Medulla oblongata (tissue), 1 donor: ENCODE measurements around the gene PTPRN2.
"Not testable (repeated sequence)": the region's sequence is repeated elsewhere in the genome, so short reads cannot be mapped to it uniquely, and the experiment has no call there.

Source experiments
- DNase-seq: peaks from one replicate; pipeline ENCODE4 v3.0.0-alpha.2; 2015; ENCODE audit errors: extremely low spot score

PTPRN2 gene

DNA sequence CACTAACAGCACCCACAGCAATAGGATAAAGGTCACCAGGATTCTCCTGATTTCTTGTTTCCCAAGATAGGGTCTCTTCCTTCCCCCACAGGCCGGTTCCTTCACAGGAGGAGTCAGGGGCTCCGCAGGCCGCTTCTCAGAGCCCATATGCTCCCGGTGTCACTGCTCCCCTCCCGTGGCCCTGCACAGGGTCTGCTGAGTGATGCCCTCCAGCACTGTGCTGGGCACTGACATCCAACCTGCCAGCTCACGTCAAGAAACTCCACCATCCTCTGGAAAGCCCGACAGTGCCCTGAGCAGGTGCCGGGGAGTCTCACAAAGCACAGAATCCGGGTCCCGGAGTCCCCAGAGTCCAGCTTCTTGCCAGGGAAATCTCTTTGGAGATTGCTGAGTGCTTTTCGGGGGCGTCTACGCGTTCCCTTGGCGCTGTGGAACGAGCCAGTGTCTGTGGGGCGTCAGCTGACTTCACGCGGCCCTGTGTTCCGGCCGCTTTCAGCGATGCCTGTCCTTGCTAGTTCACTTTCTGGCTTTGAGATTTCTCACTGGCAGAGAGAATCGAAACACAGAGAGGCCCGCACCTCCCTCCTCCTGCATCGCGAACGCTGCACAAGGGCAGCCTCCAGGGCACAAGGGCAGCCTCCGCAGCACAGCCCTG, 683.3 kb downstream of the PTPRN2 start:
- DNase-seq = no peak

DNA sequence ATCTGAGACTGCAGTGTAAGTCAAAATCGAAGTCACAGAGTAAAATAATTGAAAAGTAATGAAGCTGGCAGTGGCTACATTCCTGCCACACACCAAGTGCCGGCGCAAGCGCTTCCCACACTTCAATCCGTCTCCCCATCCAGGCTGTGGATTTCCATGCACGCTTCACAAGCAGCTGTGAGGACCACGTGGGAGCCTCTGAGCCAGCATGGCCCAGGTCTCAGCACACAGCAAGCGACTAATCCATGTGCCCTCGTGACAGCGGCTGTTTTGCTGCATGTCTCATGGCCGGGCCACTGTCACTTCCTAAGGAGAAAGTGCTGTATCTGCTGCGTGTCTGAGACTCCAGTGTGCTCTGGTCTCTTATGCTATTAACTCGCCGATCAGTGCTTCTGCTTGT, 683.9 kb downstream of the PTPRN2 start:
- DNase-seq = no peak

DNA sequence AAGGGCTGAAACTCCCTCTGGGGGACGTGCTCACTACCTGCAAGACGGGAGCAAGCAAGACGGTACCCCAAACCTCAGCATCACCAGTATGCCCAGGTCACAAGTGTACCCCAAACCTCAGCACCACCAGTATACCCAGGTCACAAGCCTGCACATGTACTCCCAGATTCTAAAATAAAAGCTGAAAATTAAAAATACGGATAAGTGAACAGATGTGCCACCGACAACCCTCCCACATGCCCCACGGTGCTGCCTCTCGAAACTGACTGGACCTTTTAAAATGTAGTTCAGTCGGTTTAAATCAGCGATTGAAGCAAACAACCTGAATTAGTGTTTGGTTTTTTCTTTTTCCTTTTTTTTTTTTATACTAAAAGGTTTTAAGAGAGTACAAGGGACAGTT, 684.3 kb downstream of the PTPRN2 start:
- DNase-seq = no peak

DNA sequence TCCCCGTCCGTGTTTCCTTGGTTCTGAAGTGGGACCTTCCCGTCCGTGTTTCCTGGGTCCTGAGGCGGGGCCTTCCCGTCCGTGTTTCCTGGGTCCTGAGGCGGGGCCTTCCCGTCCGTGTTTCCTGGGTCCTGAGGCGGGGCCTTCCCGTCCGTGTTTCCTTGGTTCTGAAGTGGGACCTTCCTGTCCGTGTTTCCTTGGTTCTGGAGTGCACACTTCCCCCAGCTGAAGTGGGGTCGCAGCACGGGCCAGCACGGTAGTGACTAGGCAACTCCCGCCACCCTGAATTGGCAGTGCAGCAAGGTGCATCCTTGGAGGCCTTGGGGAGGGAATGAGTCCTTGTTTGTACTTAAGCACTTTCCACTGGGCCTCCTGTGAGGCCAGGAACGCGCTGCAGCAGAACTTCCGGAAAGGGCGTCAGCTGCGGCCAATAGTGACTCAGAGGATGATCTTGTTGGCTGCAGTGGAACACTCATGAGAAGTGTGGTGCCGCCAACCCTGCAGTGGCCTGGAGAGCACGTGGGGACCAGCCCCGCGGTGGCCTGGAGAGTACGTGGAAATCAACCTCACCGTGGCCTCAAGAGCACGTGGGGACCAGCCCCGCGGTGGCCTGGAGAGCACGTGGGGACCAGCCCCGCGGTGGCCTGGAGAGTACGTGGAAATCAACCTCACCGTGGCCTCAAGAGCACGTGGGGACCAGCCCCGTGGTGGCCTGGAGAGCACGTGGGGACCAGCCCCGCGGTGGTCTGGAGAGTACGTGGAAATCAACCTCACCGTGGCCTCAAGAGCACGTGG, 685.6 kb downstream of the PTPRN2 start:
- not testable (repeated sequence) for DNase-seq

DNA sequence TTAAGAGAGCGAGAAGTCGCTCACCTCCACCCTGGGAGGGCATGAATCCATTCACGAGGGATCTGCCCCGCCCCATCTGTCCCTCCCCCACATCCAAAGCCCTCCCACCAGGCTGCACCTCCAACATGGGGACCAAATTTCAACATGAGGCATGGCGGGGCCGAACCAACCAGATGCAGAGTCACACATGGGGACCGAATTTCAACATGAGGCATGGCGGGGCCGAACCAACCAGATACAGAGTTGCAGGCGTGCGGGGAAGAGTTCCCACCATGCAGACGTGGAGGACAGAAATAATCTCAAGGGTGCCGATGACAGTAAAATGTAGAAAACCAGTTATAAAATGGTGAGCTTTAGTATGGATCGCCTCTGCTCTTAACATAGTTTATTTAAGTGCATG, 686.5 kb downstream of the PTPRN2 start:
- DNase-seq = no peak

DNA sequence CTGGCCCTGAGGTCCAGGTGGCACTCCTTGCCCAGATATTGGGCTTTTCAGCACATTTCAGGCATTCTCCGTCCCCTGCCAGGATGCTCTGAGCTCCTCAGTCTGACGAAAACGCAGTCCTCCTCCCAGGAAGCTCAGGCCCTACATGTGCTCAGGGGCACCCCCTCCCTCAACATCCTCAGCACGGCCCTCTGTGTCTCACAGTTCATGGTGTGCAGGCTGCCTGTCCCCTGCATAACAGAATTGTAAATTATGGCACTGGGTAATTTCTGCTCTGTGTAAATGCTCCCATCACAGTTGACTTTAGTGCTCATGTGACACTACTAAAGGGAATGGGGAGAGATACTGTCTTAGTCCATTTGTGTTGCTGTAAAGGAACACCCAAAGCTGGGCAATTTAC, 687.1 kb downstream of the PTPRN2 start:
- DNase-seq = no peak

DNA sequence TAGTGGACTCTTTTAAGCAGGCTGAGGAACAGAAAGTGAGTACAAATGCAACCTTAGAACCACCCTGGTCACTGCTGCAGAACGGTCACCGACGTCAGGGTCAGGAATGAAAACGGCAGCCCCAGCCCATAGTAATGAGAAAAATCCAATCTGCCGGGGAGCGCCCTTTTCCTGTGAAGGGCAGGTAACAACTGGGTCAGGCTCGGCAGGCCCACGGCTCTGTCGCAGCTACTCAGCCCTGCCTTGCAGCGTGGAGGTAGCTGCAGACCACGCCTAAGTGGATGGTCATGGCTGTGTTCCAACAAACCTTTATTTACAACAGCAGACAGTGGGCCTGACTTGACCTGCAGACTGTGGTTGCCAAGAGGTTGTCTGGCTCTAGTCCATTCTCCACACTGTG, 687.6 kb downstream of the PTPRN2 start:
- DNase-seq = no peak

DNA sequence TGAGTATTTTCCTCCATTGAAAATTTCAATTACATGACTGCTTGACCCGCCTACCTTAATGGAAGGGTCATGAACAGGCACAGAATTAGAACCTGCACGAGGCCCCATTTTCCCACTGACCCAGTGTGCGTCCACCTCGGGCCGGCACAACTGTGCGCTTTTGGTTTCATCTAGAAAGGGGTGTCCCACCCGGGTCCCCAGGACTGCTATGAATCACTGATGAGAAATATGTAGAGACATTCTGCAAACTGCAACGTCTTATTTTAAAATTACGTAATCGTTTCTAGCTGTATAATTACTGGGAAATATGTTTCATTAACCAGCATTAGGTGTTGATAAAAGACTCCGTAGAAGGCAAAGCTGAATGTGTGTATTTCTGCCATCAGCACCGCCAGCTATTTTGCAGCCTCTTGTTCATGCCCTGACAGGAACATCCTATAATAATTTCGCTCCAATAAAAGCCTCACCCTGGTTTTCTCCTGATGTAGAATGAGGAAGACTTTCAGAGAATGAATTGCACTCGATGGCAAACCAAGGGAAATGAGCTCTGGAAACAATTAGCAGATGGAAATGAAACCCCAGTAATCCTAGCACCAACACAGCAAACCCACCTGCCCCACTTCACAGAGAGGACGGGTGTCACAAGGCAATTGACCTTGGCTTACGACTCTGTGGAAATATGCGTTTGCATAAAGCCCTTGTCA, 688.7 kb downstream of the PTPRN2 start:
- DNase-seq = no peak

DNA sequence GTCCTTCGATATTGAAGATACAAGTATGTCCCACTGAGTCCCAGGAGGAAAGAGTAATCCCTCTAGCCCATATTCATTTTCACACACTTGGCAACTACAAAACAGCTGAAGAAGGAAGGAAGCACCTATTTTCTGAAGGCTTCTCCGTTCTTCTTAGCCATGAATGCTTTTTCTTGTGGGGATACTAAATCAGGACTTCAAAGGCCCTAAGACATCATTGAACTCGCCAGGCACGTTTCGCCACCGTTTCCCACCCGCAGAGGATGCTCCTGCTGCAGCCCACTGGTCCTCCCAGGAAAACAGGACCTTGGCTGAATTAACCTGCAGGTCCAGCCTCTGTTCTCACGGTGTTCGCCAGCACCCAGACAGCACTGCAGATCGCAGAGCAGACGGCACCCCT, 689.4 kb downstream of the PTPRN2 start:
- DNase-seq = no peak

DNA sequence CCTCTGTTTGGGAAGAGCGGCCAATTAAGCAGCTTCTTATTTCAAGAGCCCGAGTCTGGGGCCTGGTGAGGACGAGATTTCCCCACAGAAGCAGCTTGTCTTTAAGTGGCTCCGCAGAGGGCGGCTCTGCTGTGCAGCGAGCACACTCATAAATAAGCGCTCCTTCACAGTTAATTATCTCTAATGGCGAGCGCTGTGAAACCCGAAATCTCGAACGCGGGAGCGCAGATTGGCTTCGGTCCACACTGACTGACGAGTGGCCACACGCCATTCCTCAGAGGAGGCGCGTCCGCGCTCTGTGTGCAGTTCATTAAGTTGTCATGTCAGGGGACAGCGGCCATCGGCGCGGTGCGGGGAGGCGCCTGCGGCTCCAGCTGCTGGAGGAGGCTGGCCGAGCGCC, 689.9 kb downstream of the PTPRN2 start:
- DNase-seq = no peak

DNA sequence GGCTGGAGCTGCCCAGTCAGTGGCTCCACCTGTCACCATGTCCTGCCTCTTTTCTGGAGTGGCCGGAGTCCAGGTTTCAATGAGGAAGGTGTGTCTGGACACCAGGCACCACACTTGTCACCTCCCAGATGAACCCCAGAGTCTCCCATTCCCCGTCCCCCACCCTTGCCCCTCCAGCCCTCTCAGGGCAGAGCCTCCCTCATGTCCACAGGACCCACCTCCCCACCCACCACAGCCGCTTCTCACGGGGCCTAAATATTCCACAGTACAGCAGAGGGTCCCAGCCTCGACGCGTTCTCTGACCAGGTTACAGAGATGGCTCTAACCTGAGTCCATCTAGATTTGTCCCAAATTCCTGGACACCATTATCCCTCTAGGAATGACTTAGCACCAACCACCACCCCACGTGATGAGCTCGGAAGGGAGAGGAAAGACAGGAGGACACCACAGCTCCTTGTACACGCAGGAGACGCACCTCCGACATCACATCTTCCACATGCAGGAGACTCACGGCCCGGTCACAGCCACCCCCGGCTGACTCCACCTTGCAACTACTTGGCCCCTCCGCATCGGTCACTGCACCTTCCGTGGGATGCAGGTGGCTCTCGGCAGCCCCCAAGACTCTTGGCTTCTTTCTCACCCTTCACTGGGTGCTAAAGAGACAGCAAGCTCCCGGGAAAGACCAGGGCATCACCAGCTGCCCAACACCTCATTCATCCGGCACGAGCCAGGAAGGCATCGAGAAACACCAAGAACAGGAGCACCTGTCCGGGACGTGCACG, 690.7 kb downstream of the PTPRN2 start:
- no peak for DNase-seq

DNA sequence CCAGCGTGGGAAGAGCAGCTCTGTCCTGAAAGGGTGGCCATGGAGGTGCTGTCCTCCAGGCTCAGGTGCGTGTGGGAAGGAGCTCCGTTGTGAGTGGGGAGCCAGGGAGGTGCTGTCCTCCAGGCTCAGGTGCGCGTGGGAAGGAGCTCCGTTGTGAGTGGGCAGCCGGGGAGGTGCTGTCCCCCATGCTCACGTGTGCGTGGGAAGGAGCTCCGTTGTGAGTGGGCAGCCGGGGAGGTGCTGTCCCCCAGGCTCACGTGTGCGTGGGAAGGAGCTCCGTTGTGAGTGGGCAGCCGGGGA, 691.3 kb downstream of the PTPRN2 start:
- not testable (repeated sequence) for DNase-seq

DNA sequence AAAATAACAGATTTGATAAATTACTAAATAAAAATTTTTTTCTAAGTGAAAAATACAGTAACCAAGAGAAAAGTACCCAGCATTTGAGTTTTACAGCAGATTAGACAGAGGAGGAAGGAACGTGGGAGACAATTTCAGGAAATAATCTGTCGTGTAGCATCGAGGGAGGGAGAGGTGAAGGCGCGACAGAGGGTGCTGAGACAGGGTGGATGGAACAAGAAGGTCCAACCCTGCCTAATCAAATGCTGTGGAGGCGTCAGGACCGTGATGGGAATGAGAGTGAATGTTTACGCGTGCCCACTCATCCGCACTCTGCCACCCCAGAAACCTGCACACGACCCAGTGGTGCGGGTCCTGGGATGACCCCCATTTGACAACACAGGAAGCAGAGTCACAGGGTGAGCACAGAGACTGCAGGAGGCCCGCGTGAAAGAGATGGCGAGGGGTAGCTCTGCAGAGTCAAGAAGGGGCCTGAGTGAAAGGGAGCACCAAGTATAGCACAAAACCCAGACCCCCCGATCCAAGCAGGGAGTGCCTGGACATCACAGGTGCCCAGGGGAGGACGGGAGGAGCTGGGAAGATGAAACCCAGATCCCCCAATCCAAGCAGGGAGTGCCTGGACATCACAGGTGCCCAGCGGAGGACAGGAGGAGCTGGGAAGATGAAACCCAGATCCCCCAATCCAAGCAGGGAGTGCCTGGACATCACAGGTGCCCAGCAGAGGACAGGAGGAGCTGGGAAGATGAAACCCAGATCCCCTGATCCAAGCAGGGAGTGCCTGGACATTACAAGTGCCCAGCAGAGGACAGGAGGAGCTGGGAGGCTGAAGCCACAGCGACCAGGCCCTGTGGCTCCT, 691.9 kb downstream of the PTPRN2 start:
- DNase-seq = no peak

DNA sequence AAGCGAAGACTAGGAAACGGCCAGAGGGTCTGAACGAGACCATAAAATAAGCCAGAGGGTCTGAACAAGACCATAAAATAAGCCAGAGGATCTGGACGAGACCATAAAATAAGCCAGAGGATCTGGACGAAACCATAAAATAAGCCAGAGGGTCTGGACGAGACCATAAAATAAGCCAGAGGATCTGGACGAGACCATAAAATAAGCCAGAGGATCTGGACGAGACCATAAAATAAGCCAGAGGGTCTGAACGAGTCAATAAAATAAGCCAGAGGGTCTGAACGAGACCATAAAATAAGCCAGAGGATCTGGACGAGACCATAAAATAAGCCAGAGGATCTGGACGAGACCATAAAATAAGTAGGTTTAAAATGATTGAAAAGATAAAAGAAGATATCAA, 692.5 kb downstream of the PTPRN2 start:
- DNase-seq = not testable (repeated sequence)

DNA sequence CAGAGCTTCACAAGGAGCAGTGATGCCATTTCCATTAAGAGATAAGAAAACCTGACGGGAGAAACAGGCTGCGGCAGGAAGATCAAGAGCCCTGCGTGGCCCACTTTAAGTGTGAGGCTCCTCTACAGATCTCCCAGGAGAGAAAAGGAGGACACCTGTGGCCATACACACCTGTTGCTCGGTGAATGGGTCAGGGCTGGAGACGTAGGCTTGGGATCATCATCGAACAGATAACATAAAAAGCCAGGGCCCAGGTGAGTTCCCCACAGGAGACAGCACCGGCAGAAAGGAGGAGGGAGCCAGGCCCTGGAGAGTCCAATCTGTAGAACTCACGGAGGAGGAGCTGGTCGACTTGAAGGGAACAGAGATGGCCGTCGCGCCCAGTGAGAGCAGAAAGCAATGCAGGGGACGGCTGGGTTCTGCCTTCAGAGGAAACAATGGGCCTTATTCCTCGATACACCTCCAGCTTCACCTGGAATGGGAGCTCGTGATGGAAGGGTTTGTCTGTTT, 694.0 kb downstream of the PTPRN2 start:
- DNase-seq = no peak

DNA sequence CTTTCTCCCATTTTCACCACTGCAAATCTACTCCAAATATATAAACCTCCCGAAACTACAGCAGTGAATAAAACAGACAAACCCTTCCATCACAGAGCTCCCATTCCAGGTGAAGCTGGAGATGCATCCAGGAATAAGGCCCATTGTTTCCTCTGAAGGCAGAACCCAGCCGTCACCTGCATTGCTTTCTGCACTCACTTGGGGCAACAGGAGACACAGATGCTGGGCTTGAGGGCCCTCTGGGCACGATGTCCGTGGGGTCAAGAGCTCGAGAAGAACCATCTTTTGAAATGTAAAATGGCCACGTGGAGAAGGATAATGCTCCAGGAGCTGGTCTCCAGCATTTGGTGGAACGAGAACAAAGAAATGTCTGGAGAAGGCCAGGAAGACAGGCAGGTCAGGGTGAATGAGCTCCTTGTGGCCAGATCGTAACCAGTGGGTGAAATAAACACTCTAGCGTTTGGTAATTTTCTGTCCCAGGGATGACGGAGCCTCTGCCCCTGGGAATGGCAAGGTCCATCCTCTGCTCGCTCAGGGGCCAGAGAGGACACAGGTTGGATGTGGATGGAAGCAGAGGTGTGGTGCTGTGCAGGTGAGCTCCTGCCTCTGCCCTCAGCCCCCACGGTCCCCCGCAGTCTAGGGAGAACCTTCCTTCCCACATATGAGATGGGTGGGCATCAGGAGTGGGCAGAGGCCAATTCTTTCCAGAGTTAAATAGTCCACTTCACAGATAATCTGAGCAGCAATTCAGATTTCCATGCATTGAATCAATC, 694.7 kb downstream of the PTPRN2 start:
- no peak for DNase-seq

DNA sequence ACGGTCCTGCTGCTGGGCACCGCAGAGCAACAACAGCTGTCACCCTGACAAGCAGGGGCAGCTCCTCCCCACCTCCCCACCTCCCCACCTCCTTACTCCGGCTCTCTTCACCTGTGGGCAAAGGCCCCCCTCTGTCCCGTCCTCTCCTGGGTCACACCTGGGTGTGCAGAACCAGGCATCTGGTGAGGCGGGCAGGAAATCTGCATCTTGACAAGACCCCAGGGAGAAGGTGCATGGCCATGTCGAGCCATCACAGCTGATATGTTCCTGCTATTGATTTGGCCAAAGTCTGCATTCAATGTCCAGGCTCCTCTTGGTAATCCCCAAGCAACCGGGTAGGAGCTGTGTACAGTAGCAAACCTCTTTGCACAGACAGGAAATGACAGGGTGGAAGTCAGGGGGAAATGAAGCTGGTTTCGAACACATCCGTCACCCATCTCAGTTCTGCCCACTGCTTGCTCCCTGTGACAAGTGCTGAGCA, 696.7 kb downstream of the PTPRN2 start:
- DNase-seq = no peak

DNA sequence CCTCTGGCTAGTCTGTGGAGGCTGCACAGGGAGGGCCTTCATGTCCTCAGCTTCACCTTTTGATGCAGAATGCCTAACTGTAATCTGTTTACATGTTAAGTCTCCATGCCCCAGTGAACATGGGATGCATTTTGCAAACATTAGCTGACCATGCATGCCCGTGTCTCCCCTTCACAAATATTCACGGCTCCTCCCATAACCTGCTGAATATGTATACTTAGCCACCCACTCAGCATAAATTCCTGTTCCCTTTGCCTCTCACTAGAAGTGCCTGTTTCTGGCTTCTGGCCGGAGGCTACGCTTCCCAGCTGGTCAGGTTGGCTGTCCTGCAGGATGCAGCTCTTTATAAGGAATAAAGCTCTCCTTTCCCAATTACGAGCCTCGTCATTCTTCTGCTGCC, 698.1 kb downstream of the PTPRN2 start:
- DNase-seq = no peak

DNA sequence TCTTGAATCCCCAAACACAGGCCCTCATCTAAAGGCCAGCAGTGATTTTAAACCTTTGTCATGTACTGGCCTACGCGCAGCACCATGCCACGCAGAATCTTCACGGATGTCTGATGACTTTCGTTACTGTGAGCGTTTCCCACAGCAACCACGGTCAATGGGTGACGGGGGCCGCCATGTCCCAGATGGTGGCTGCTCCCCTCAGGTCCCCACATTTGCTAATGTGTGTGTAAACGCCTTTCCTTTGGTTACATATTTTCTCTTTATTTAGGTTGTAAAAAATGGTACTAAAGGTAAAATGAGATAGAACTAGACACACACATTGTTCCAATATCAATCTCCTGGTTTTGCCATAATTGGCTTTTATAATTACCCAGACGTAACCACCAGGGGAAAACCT, 699.0 kb downstream of the PTPRN2 start:
- no peak for DNase-seq

DNA sequence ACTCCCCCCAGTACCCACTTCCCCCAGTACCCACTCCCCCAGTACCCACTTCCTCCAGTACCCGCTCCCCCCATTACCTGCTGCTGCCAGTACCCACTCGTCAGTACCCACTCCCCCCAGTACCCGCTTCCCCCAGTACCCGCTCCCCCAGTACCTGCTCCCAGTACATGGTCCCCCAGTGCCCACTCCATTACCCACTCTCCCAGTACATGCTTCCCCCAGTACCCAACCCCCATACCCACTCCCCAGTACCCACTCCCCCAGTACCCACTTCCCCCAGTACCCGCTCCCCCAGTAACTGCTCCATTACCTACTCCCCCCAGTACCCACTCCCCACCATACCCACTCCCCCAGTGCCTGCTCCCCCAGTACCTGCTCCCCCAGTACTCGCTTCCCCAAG, 700.2 kb downstream of the PTPRN2 start:
- no peak for DNase-seq
